ENCODE measurements around the gene TAF13.

- no peak for TF ChIP-seq CTCF (IDR thresholded peaks at IDR 0.05)
- TF ChIP-seq POLR2A (IDR thresholded peaks at IDR 0.05) = no peak
These were observed 8.1 kb upstream of the TAF13 start for GRCh38 chr1:109083923-109084322.

Measured in vagina (tissue), 2 donors.